GM19193 (cell line): ENCODE data around the gene EFNA5.

Experiments used
- POLR2A ChIP-seq: IDR thresholded peaks from 4 replicates; pipeline ENCODE4 v1.6.1; 2011; ENCODE audit not compliant: insufficient read depth, insufficient read length; ENCODE audit errors: extremely low read depth

The EFNA5 gene

GRCh38 chr5:107381189-107381856 is 289.4 kb downstream of the EFNA5 start:
- no peak for TF ChIP-seq POLR2A

- TF ChIP-seq POLR2A = no peak
Measured at GRCh38 chr5:107380654-107381053, 290.1 kb downstream of the EFNA5 start.

GRCh38 chr5:107378218-107378899 is 292.4 kb downstream of the EFNA5 start:
- TF ChIP-seq POLR2A = no peak

GRCh38 chr5:107377277-107377609 is 293.5 kb downstream of the EFNA5 start:
- TF ChIP-seq POLR2A = no peak

- TF ChIP-seq POLR2A = no peak
Measured at GRCh38 chr5:107376546-107377276, 294.0 kb downstream of the EFNA5 start.

GRCh38 chr5:107373549-107374263 is 297.0 kb downstream of the EFNA5 start:
- no peak for TF ChIP-seq POLR2A

- TF ChIP-seq POLR2A = no peak
Measured at GRCh38 chr5:107372723-107373450, 297.9 kb downstream of the EFNA5 start.

- no peak for TF ChIP-seq POLR2A
Measured at GRCh38 chr5:107370396-107370968, 300.3 kb downstream of the EFNA5 start.

GRCh38 chr5:107369622-107370021 is 301.1 kb downstream of the EFNA5 start:
- TF ChIP-seq POLR2A = no peak

GRCh38 chr5:107368615-107369014 is 302.1 kb downstream of the EFNA5 start:
- TF ChIP-seq POLR2A = no peak

GRCh38 chr5:107367939-107368338 is 302.8 kb downstream of the EFNA5 start:
- no peak for TF ChIP-seq POLR2A

GRCh38 chr5:107367480-107367879 is 303.3 kb downstream of the EFNA5 start:
- TF ChIP-seq POLR2A = no peak

GRCh38 chr5:107365320-107366109 is 305.2 kb downstream of the EFNA5 start:
- TF ChIP-seq POLR2A = no peak
